ENCODE measurements around the gene HNRNPH3.

The HNRNPH3 gene

DNA sequence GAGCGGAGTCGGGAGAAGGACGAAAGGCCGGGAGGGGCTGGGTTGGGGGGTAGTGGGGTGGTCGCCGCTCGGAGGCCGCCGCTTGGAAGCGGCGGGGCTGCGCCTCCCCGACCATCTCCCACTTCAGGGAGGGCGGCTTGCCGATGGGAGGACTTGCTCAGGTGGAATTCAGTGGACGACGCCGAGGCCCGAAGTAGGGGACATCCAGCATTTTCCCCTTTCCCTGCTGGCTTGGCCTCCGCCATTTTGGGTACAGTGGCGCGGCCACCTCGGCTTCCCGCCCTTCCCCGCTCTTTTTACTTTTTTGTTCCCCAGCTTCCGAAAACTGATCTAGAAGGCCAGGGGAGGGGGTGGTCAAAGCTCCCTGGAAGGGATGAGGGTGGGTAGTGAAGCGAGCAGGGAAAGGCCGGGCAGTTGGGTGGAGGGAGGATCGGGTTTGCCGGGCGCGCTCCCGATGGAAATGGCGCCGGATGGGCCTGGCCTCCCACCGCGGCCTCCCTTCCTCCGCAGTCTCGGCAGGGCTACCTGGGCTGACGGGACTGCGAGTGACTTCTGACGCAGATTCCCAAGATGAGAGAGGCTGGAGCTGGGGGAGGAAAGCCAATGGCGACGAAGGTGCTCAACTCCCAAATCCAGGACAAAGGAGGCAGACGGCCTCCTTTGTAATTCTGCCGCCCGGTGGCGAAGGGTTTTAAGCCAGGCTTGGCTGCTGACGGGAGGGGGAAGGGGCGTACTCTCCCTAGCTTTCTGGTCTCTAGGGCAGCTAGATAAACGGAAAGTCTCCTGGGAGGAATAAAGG is 594 bp downstream of the HNRNPH3 start, which contains the start of gene PBLD:
TSS of gene PBLD (minus strand) at position 670 of the 799 bp plus-strand sequence. CDS start 26,084 bp downstream, outside the sequence.
- peak; percentile 33 to 47 for DNase-seq (ENCODE audit: low read depth in 2 of 2)

- no peak for DNase-seq (ENCODE audit: low read depth in 2 of 2)
These were observed 1.2 kb downstream of the HNRNPH3 start for GRCh38 chr10:68333058-68333395.

- DNase-seq (ENCODE audit: low read depth in 2 of 2), result no peak
These were observed 1.9 kb downstream of the HNRNPH3 start for GRCh38 chr10:68333440-68334431.

GRCh38 chr10:68334672-68335467 is 3.0 kb downstream of the HNRNPH3 start:
- DNase-seq (ENCODE audit: low read depth in 2 of 2), result no peak

DNA sequence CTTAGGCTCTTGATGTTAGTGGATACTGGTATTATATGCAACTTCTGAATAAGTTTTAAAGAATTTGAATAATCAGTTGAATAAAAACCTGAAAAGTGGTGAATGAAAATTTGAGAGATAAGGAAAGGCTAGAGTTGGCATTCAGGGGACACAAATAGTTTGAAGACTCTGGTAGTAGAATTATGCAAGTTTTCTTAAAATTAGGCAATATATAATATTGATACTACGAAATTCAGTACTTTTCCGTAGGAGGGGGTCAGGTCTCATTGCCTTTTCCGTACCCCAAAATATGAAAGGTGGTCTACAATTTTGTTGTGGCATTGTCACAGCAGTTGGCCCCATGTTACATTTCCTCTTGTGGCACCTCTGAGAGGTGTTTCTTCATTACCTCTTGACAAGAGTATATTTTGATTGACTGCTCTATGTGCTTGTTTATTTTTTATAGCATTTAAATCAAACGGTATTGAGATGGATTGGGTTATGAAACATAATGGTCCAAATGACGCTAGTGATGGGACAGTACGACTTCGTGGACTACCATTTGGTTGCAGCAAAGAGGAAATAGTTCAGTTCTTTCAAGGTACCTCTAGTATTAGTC is 5.0 kb downstream of the HNRNPH3 start:
- no peak for DNase-seq (ENCODE audit: low read depth in 2 of 2)

- no peak for DNase-seq (ENCODE audit: low read depth in 2 of 2)
These were observed 8.7 kb downstream of the HNRNPH3 start for GRCh38 chr10:68340358-68341080.

GRCh38 chr10:68342909-68343516 is 11.1 kb downstream of the HNRNPH3 start:
- DNase-seq (ENCODE audit: low read depth in 2 of 2), result no peak

- no peak for DNase-seq (ENCODE audit: low read depth in 2 of 2)
These were observed 13.8 kb downstream of the HNRNPH3 start for GRCh38 chr10:68345621-68346020.

DNA sequence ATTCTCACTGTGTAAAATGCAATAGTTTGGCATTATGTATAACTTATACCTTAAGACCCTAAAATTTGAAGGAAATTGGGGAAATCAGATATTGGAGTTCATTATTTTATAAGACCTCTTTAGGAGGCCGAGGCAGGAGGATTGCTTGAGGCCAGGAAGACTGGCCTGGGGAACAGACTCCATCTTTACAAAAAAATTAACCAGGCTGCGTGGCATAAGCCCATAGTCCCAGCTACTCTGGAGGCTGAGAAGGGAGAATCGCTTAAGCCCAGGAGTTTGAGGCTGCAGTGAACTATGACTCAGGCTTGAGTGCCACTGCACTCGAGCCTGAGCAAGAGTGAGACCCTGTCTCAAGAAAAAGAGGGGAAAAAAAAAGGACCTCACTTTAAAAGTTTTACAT is 14.9 kb downstream of the HNRNPH3 start:
- DNase-seq (ENCODE audit: low read depth in 2 of 2), result no peak

DNA sequence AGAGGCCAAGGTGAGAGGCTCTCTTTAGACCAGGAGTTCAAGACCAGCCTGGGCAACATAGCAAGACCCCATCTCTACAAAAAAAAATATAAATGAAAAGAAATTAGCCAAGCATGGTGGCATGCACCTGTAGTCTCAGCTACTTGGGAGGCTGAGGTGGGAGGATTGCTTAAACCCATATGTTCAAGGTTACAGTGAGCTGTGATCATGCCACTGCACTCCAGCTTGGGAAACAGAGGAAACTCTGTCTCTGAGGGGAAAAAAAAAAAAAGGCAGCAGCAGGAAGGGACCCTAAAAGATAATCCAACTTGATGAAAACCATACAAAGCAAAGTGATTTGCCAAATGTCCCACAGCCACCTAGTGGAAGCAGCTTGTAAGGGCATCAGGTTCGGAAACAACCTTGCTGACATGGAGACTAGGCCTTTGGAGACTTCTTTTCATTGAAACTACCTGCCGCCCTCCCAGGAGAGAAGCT is 16.4 kb downstream of the HNRNPH3 start:
- DNase-seq (ENCODE audit: low read depth in 2 of 2), result peak; percentile 19 to 23

DNA sequence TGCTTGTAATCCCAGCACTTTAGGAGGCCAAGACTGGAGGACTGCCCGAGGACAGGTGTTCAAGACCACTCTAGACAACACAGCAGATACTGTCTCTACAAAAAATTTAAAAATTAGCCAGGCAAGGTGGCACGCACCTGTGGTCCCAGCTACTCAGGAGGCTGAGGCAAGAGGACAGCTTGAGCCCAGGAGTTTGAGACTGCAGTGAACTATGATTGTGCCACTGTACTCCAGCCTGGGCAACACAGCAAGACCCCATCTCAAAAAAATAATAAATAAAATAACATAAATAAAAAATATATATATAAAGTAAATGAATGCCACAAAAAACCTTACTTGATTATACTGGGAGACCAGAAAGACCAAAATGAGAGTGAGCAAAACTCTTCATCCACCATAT is 21.7 kb downstream of the HNRNPH3 start:
- DNase-seq (ENCODE audit: low read depth in 2 of 2), result no peak

GRCh38 chr10:68359189-68359588 is 27.3 kb downstream of the HNRNPH3 start:
- DNase-seq (ENCODE audit: low read depth in 2 of 2), result no peak

DNA sequence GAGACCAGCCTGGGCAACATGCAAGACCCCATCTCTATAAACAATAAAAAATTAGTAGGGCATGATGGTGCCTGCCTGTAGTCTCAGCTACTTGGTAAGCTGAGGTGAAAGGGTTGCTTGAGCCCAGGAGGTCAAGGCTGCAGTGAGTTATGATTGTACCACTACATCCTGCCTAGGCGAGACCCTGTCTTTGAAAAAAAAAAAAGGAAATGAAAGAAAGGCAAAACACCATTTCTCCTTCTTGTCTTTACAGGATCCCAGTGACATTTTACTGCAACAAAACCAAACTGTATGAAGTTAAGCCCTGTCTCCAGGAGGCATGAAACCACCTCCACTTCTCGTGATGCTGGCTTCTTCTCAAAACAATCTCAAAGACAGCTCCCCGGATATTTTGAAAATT is 30.7 kb downstream of the HNRNPH3 start:
- no peak for DNase-seq (ENCODE audit: low read depth in 2 of 2)

- DNase-seq (ENCODE audit: low read depth in 2 of 2), result no peak
These were observed 32.4 kb downstream of the HNRNPH3 start for GRCh38 chr10:68364101-68364886.

DNA sequence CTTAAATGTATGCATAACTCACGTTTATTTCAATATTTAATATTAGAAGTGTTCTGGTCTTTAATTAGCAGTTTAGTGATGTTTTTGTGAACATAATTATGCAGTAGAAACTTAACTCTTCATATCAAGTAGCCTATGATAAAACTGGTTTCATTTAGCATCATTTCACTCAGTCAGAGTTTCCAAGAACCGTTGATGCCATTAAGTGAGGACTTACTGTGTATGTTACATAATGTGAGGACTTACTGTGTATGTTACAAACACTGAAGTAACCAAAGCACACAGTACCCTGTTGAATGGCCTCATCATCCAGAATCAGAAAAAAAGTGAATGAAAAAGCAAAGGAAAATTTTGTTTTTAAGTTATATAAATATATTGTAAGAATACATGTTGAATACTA is 33.7 kb downstream of the HNRNPH3 start:
- no peak for DNase-seq (ENCODE audit: low read depth in 2 of 2)

GRCh38 chr10:68366600-68366999 is 34.7 kb downstream of the HNRNPH3 start:
- no peak for DNase-seq (ENCODE audit: low read depth in 2 of 2)

DNA sequence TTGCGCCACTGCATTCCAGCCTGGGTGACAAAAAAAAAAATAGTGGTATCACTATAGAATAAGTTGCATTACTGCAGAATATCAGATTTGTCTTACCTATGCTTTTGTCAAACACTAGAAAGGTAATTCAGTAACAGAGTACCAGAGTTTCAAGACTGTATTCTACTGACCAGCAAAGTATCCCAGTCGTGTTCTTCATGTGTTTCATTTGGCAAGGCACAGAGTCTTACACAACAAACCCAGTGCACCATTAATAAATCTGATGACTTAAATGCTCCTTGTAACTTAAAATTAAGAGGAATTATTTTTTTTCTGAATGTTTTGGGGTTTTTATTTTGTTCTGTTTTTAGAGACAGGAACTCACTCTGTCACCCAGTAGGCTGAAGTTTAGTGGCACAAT is 35.3 kb downstream of the HNRNPH3 start:
- no peak for DNase-seq (ENCODE audit: low read depth in 2 of 2)

DNA sequence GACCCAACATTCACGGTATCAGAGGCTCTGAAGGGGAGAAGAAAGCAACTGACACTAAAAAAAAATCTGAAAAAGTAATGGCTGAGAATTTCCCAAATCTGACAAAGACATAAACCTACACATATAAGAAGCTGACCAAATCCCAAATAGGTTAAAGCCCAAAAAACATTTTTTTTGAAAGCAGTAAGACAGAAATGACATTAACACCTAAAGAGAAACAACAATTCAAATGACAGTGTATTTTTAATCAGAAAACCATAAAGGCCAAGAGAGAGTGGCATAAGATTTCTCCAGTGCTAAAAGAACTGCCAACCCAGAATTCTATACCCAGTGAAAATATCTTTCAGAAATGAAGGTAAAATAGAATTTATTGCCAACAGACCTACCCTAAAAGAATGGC is 39.7 kb downstream of the HNRNPH3 start:
- no peak for DNase-seq (ENCODE audit: low read depth in 2 of 2)

DNA sequence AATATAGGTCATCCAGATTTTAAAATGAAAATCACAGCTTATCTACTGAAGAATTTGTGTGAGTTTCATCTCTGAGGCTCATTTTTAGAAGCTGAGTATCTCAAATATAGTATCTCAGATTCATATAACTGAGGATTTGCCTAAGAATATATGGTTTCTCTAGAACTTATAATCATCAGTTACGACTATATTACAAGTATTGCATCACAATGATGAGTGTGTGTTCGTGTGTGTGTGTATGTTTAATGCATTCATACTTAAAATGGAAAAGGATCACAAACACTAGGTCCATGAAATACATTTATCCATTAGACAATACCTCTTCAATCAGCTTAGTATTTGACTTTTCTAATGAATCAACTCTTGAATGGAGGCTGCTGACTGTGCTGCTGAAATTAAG is 53.9 kb downstream of the HNRNPH3 start:
- DNase-seq (ENCODE audit: low read depth in 2 of 2), result no peak

Data from stimulated activated CD4-positive, alpha-beta T cell treated with anti-CD3 and anti-CD28 coated beads, Interleukin-12 subunit alpha, Interleukin-12 subunit beta, amount 100 ng/mL, for 24 hours (primary cell).